GM19438 (cell line): ENCODE results near the gene TSC22D1.
"Not testable (repeated sequence)": the region's sequence is repeated elsewhere in the genome, so short reads cannot be mapped to it uniquely, and the experiment has no call there.

Experiments used
- ATAC-seq: cut with Tn5 transposase; IDR thresholded peaks from one replicate; pipeline ENCODE4 v1.9.1; 2021; ENCODE audit warnings: low read depth; ENCODE audit not compliant: unreplicated experiment

The TSC22D1 gene

GRCh38 chr13:44575741-44576350, at the start of gene TSC22D1:
TSS of gene TSC22D1 (minus strand) at chr13:44576330. CDS start at chr13:44576074, 256 bp downstream.
- peak; percentile 23 for ATAC-seq

- no peak for ATAC-seq
These were observed 46.6 kb upstream of the TSC22D1 start for GRCh38 chr13:44622708-44623107.

- no peak for ATAC-seq
These were observed 46.1 kb upstream of the TSC22D1 start for GRCh38 chr13:44622261-44622660.

- ATAC-seq, result no peak
These were observed 43.9 kb upstream of the TSC22D1 start for GRCh38 chr13:44620057-44620456.

- ATAC-seq, result no peak
These were observed 43.5 kb upstream of the TSC22D1 start for GRCh38 chr13:44619651-44620050.

GRCh38 chr13:44618326-44618725, 42.2 kb upstream of the TSC22D1 start:
- no peak for ATAC-seq

- no peak for ATAC-seq
These were observed 41.5 kb upstream of the TSC22D1 start for GRCh38 chr13:44617648-44618047.

GRCh38 chr13:44609137-44609536, 33.0 kb upstream of the TSC22D1 start:
- ATAC-seq, result no peak

- ATAC-seq, result no peak
These were observed 29.6 kb upstream of the TSC22D1 start for GRCh38 chr13:44605721-44606120.

GRCh38 chr13:44605275-44605674, 29.1 kb upstream of the TSC22D1 start:
- ATAC-seq, result no peak

- no peak for ATAC-seq
These were observed 25.5 kb upstream of the TSC22D1 start for GRCh38 chr13:44601586-44601985.

GRCh38 chr13:44593861-44594592, 17.9 kb upstream of the TSC22D1 start:
- ATAC-seq, result not testable (repeated sequence)

GRCh38 chr13:44592216-44592847, 16.2 kb upstream of the TSC22D1 start:
- no peak for ATAC-seq

- ATAC-seq, result no peak
These were observed 15.2 kb upstream of the TSC22D1 start for GRCh38 chr13:44591316-44591715.

GRCh38 chr13:44583137-44583536, 7.0 kb upstream of the TSC22D1 start:
- no peak for ATAC-seq

GRCh38 chr13:44578067-44578400, 1.9 kb upstream of the TSC22D1 start:
- ATAC-seq, result peak; percentile 12

GRCh38 chr13:44577236-44578066, 1.3 kb upstream of the TSC22D1 start:
- peak; percentile 47 for ATAC-seq

GRCh38 chr13:44576351-44577235, 463 bp upstream of the TSC22D1 start:
- ATAC-seq, result peak; percentile 23

GRCh38 chr13:44575035-44575434, 1.1 kb downstream of the TSC22D1 start:
- no peak for ATAC-seq

- ATAC-seq, result no peak
These were observed 1.7 kb downstream of the TSC22D1 start for GRCh38 chr13:44574466-44574855.
